AML-193 (cell line): Measurements from ENCODE around the gene AEBP2.
"Not testable (repeated sequence)": the region's sequence is repeated elsewhere in the genome, so short reads cannot be mapped to it uniquely, and the experiment has no call there.

Experiments used
- DNase-seq, 2 experiments: peaks; one replicate each; lab custom pipeline; 2025; lab: John Stamatoyannopoulos, UW

Gene AEBP2

GRCh38 chr12:19507823-19508222 is 68.5 kb downstream of the AEBP2 start:
- no peak for DNase-seq

GRCh38 chr12:19510461-19510860 is 71.2 kb downstream of the AEBP2 start:
- DNase-seq: no peak

GRCh38 chr12:19515179-19515578 is 75.9 kb downstream of the AEBP2 start:
- DNase-seq: no peak

- DNase-seq: no peak
Measured at GRCh38 chr12:19517583-19517982, 78.3 kb downstream of the AEBP2 start.

- no peak for DNase-seq
Measured at GRCh38 chr12:19518209-19518608, 78.9 kb downstream of the AEBP2 start.

GRCh38 chr12:19520646-19521415 is 81.5 kb downstream of the AEBP2 start:
- no peak for DNase-seq

GRCh38 chr12:19525274-19525673 is 86.0 kb downstream of the AEBP2 start:
- DNase-seq: no peak

- no peak for DNase-seq
Measured at GRCh38 chr12:19527866-19528265, 88.6 kb downstream of the AEBP2 start.

- no peak for DNase-seq
Measured at GRCh38 chr12:19528750-19529149, 89.5 kb downstream of the AEBP2 start.

- DNase-seq: no peak
Measured at GRCh38 chr12:19529951-19530636, 90.8 kb downstream of the AEBP2 start.

- DNase-seq: no peak
Measured at GRCh38 chr12:19530637-19531023, 91.3 kb downstream of the AEBP2 start.

GRCh38 chr12:19533567-19533966 is 94.3 kb downstream of the AEBP2 start:
- no peak for DNase-seq

- no peak for DNase-seq
Measured at GRCh38 chr12:19539071-19539470, 99.8 kb downstream of the AEBP2 start.

- no peak for DNase-seq
Measured at GRCh38 chr12:19539836-19540235, 100.5 kb downstream of the AEBP2 start.

GRCh38 chr12:19542606-19543005 is 103.3 kb downstream of the AEBP2 start:
- DNase-seq: no peak

- DNase-seq: no peak
Measured at GRCh38 chr12:19544353-19544752, 105.1 kb downstream of the AEBP2 start.

GRCh38 chr12:19545301-19545700 is 106.0 kb downstream of the AEBP2 start:
- DNase-seq: no peak

- DNase-seq: no peak
Measured at GRCh38 chr12:19546027-19546426, 106.7 kb downstream of the AEBP2 start.

GRCh38 chr12:19546611-19547162 is 107.4 kb downstream of the AEBP2 start:
- no peak for DNase-seq

- no peak for DNase-seq
Measured at GRCh38 chr12:19547271-19547671, 108.0 kb downstream of the AEBP2 start.

- DNase-seq: no peak
Measured at GRCh38 chr12:19548834-19549233, 109.5 kb downstream of the AEBP2 start.

- DNase-seq: no peak
Measured at GRCh38 chr12:19550626-19551025, 111.3 kb downstream of the AEBP2 start.

GRCh38 chr12:19552441-19553097 is 113.3 kb downstream of the AEBP2 start:
- DNase-seq: not testable (repeated sequence)
